C4-2B (cell line): ENCODE measurements around the gene CRYBB2.

Experiments
- H3K27ac ChIP-seq: fragments of 450-650 bp; 2 replicates; pipeline ENCODE4 v1.5.1; 2017
- ZFX ChIP-seq: fragments of 450-650 bp; IDR thresholded peaks from 2 replicates; pipeline ENCODE4 v1.6.1; 2017
- TF ChIP-seq, protein P1 (sequence below): fragments of 450-650 bp; conservative IDR thresholded peaks from 2 replicates; pipeline ENCODE4 v1.5.1; 2017; ENCODE audit warnings: mild to moderate bottlenecking

The CRYBB2 gene, protein sequence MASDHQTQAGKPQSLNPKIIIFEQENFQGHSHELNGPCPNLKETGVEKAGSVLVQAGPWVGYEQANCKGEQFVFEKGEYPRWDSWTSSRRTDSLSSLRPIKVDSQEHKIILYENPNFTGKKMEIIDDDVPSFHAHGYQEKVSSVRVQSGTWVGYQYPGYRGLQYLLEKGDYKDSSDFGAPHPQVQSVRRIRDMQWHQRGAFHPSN

DNA sequence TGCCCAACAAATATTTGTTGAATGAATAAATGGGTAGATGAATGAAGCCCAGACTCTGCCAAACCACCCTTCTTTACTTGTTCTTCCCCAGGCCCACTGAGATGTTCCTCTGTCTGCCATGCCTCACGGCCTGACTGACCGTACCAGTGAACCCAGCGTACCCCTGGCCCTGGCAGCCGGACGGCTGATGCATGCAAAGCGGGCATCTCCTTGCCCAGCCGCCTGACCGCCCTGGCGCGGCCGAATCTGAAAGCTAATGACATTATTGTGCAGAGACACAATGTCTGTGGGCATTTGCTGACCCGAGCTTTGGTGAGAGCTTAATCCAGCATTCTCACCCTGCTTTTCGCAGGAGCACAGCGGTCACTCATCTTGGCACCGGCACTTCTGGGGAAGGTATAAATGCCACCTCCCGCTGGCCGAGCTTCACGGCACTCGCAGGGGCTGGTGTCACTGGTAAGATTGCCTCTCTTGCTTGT lies at the start of gene CRYBB2:
Gene CRYBB2, plus strand, starts transcription at position 429 of the 479 bp plus-strand sequence. CDS start 1,791 bp downstream, outside the sequence.
- no peak for TF ChIP-seq ZFX
- TF ChIP-seq, protein P1, sequence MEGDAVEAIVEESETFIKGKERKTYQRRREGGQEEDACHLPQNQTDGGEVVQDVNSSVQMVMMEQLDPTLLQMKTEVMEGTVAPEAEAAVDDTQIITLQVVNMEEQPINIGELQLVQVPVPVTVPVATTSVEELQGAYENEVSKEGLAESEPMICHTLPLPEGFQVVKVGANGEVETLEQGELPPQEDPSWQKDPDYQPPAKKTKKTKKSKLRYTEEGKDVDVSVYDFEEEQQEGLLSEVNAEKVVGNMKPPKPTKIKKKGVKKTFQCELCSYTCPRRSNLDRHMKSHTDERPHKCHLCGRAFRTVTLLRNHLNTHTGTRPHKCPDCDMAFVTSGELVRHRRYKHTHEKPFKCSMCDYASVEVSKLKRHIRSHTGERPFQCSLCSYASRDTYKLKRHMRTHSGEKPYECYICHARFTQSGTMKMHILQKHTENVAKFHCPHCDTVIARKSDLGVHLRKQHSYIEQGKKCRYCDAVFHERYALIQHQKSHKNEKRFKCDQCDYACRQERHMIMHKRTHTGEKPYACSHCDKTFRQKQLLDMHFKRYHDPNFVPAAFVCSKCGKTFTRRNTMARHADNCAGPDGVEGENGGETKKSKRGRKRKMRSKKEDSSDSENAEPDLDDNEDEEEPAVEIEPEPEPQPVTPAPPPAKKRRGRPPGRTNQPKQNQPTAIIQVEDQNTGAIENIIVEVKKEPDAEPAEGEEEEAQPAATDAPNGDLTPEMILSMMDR: no peak
- no peak within 1 kb of the TSS for H3K27ac ChIP-seq

DNA sequence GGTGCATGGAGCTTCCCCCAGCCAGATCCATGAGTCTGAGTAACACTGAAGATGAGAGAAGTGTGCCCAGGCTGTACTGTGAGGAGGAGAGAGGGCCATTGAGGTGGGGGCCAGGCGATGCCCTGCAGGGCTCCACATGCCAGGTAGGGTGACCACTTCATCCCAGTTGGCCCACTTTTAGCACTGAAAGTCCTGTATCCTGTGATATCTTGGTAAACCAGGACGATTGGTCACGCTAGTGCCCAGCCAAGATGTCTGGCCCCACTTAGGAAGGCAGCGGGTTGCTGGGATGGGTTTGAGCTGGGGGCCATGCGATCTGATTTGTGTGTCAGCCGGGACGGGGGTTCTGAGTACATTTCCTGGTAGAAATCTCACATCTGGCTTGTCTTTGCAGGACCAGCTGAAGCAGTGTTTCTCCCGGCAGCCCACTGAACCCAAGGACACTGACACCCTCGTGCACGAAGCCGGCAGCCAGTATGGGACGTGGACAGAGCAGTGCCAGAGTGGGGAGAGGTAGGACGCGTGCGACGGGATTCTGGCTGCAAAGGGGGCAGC lies 48.9 kb upstream of the CRYBB2 start:
- no peak for TF ChIP-seq ZFX
- TF ChIP-seq, protein P1: no peak
- H3K27ac ChIP-seq: no peak overlapping the region

DNA sequence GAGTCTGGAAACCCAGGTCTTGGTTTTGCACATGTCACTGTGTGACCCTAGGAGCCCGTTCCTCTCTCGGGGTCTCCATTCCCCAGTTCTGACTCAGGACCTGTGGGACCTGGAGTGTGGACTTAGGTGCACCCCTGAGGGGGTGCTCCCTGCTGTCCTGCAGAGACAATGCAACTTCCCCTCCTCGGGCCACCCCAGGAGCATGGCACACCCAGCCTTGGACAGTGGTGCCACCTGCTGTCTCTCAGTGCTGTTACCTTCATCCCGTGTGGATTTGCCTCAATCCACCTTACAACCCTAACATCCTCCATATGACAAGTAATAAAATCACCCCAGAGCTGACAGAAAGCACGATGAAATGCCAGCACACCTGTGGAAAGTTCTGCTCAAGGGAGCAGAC lies 47.3 kb upstream of the CRYBB2 start:
- no peak for TF ChIP-seq ZFX
- TF ChIP-seq, protein P1: peak; percentile 76
- H3K27ac ChIP-seq: no peak overlapping the region

DNA sequence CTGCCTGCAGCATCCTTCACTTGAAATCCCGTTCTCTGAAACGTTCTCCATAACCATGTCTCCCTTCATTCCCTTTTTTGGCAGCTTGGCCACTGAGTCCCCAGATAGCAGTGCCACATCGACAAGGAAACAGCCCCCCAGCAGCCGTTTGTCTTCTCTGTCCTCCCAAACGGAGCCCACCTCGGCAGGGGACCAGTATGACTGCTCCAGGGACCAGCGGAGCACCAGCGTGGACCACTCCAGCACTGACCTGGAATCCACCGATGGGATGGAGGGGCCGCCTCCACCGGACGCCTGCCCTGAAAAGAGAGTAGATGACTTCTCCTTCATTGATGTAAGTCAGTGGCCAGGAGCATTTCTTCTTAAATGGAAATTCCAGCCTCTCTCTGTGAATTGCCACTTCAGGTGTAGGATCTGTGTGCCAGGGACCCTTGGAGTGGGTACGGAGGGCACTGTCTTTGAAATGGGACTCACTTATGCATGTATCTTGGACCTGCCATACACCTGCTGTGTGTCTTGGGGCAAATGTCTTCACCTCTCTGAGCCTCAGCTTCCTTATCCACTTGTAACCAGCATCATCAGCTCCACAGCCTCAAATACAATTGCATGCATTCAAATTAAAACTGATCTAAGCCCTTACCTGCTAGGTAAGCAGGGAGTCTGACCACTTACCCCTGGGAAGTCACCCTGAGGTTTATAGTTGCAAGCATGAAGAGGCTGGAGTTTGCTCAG lies 45.1 kb upstream of the CRYBB2 start:
- TF ChIP-seq, protein P1: no peak
- no peak for TF ChIP-seq ZFX

DNA sequence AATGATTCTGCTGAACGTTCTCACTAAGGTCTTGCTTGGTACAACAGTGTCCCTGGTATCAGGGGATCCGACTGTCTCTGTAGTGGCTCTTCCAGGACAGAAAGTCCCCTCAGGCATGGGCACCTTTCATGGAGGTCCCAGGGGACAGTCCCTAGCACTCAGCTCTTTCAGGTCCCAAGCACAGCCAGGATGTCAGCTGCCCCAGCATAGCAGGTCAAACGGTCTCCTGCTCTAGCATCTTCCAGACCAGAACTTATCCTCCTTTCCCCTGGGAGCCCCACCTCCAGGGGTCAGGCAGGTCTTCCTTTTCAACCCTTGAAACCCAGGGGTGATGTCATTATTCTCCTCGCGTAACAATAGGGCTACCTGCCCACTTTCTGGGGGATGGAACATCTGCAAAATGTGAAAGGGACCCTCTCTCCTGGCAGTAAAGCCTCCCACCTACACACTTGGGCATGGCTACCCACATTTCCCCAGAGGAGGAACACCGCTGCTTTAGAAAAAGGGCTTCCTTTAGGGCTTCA lies 44.5 kb upstream of the CRYBB2 start:
- H3K27ac ChIP-seq: no peak overlapping the region
- TF ChIP-seq ZFX: no peak

More for the DNA sequence above, 45.1 kb upstream of the CRYBB2 start:
- H3K27ac ChIP-seq: no peak overlapping the region

DNA sequence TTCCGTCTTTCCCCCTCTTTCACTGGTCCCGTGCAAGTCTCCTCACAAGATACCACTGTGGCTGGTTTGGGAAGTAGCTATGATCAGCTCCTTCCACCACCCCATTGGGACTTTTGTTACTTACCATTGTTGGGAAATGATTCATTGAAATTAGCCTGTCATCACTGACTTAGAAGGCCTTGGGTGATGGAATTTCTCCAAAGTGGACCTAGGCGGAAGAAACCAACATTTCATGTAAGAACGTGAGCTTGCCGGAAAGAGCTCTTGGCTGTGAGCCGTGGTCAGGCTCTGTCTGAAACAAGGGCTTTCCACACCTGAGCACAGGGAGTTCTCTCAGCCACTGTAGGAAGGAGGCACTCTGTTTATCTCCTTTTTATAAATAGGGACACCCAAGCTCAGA lies 43.3 kb upstream of the CRYBB2 start:
- no peak overlapping the region for H3K27ac ChIP-seq
- no peak for TF ChIP-seq ZFX
- TF ChIP-seq, protein P1: no peak

DNA sequence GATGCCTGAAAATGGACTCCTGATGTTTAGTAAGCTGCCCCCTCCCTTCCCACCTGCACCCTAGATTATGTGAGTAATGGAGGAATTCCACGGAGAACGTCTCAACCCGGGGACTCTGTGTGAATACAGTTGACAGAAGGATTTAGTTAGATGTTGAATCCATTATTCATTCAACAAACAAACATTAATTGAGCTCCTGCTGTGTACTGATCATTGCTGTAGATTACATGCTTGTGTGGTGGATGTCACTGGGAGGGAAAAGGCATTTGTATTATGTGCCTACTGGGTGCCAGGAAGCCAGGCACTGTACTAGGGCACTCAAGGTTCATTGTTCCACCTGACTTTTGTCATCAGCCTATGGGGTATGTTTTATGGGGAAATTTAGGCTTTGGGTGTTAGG lies 42.6 kb upstream of the CRYBB2 start:
- TF ChIP-seq, protein P1: no peak
- TF ChIP-seq ZFX: no peak
- H3K27ac ChIP-seq: no peak overlapping the region
